ENCODE results near the gene KCNE5.
"Not testable (repeated sequence)": the region's sequence is repeated elsewhere in the genome, so short reads cannot be mapped to it uniquely, and the experiment has no call there.

- not testable (repeated sequence) for TF ChIP-seq POLR2AphosphoS5, POLR2A (IDR thresholded peaks at IDR 0.05; ENCODE audit: low read depth, low read length)
Measured at GRCh38 chrX:109671170-109671569, 46.2 kb upstream of the KCNE5 start.
